ENCODE measurements around the gene ABCC11.

ABCC11 gene

DNA sequence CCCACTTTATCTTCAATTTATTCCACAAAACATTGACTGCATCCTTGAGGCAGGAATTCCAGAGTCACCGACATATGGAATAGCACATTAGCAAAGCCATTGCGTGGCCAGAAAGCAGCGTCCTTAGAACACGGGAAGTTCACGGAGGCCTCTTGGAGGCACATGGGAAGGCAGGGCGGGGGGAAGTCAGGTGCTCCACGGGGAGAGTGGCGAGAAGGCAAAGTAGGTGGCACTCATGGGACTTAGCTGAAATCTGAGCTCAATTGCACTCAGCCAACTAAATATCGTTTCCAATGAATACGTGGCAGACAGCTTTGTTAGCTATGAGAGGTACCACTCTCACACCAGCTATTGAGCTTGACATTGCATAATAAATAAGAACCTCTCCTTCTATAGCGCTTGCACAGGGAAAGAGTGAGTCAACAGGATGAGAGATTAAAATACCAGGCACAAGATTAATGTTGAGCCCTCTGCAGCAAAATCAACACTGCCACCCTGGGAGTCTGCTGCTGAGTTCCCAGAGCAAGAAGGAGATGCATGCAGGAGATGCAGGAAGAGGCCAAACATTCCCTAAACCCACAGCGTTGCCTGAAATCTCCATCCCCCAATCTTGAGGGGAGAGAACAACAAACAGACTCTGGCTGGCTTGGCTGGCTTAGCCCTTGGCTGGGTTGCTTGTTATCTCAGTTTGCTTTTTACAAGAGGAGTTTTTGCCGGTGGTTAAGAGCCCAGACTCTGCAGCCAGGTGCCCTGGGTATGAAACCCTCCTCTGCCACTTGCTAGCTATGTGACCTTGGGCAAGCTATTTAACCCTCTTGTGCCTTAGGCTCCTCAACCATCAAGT lies 120.3 kb downstream of the ABCC11 start:
- DNase-seq, result no peak

DNA sequence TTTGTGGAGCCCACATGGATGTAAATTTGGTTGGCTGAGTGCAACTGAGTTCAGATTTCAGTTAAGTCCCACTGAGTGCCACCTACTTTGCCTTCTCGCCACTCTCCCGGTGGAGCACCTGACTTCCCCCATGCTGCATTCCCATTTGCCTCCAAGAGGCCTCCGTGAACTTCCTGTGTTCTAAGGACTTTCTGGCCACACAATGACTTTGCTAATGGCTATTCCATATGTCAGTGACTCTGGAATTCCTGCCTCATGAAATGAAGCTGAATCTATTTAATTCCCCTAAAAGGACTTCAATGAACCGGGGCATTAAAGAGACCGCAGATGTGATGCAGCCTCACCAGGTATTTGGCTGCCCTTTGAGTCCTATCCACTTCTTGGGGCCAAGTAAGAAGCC lies 121.5 kb downstream of the ABCC11 start:
- no peak for DNase-seq

DNA sequence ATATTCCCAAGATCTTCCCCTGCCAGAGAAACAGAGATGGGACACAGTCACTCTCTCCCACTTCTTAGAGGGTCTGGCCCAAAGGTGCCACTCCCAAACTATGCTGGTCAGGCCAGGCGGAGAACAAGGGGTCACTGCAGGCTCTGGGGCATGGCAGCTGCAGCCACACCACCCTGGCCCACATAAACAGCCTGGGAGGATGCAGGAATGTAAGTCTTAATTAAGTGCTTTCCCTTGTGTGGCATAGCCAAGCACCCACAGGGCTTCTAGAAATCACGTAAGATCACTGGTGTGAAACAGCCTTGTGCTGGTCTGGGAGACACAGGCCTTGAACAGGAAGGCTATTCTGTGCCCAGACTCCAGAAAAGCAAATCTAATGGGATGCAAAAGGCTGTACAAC lies 123.1 kb downstream of the ABCC11 start:
- no peak for DNase-seq

DNA sequence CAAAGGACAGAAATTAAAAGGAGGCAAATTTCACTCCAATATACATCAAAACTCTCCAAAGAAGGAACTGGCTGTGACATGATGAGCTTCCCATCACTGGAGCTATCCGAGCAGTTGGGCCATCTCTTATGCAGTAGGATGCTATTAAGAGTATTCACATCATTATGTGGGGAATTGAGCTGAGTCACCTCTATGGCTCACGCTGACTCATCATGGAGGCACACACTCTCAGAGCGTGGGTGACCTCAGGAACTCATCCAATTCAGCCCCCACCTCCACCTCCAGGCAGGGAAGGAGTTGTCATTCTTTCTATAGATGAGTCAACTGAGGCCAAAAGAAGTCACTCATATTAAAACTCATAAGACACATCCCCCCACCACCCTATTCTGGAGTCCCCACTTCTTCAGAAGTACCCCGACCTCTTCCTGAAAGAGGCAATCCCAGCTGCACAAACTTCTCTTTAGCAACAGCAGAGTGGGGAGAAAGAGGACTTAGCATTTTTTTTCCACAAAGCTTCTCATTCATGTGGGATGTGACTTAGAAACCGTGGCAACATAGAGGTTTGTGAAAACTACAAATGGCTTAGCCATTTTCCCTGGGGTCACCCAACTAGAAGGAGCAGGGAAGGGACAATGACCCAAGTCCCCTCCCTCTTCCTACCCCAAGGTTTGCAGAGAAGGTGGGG lies 124.1 kb downstream of the ABCC11 start:
- no peak for DNase-seq

DNA sequence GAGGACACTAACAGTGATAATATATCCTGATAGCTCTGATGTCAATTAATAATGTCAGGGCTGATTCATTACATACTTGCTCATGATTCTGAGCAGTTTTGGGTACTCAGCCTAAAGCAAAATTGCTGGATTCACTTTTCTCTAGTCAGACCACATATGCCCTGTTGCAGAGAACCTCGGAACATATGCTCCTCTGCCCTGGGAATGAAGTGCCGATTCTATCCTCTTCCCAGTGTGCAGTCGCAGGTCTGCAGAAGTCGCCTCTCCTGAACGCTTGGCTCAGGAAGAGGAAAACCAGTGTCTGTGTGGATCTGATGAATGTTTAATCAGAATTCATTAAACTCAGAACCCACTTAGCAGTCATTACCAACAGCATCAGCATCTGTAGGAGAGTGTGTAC lies 126.1 kb downstream of the ABCC11 start:
- no peak for DNase-seq

DNA sequence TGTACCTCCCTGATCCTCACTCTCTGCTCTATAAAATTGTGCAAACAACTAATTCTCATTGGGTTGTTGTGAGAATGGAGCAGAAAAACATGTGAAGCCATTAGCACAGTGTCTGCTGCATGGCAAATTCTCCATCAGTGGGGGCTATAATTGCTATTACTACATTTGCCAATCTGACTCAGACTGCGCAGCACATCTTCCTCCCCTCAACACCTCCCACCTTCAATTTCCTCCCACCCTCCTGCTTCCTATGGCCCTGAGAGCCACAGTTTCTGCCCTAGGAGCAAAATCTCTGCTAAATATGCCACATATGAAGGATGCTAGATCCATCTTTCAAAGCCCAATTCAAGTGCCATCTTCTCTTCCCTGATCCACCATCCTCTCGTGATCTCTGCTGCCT lies 128.5 kb downstream of the ABCC11 start:
- no peak for DNase-seq

DNA sequence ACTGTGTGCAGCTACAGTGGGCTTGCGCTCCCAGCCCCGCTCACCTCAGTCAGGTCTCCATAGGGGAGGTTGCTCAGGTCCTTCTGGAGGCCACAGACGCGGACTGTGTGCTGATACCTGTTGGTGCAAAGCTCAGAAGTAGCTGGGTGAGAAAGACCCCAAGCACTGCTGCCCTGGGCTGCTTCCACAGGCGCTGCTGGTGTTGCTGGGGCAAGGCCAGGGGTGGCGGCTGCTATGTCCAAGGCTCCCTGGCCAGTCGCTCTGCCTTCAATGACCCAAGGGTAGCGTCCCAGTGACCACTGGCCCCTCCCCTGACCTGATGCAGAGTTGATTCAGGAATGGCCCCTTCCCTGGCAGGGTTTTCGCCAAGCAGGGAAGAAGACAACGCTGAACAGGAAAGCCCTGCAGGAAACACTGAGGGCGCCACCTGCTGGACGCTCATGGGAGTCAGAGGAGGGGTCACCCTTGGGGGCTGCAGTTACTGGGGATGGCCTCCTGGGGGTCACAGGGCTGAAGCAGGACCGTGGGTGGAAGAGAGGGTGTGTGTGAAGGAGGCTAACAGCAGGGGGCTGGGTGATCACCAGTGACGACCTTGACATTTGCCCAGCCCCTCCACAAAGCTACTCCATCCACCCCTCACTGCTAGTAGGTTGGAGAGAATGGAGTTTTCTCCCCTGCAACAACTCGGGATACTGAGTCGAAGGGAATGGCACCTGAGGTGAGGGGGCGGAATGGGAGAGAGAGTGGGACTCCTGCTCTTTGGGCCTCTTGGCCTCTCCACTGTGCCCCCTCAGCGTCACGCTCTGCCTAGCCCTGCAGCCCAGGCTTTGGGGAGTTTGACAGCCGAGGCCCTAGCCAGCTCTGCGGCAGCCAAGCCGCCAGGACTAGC lies 129.9 kb downstream of the ABCC11 start:
- peak; percentile 29 for DNase-seq

All from effector CD8-positive, alpha-beta T cell (primary cell).